ENCODE results near the gene TMEM94. TPM values are rescaled to one million over a fixed set of nuclear protein-coding genes. Genes with fewer than 3 reads are reported as not detected.
A peak's percentile ranks its signal among the peaks of the same experiment; 100 is the strongest.

TMEM94 gene
- total and polyA plus RNA-seq, 2 of the 13 experiments (the other 11 are each of a cell fraction or from before 2014, with no cell fraction given), result 32.6 to 134 TPM

GRCh38 chr17:75499313-75500022 lies 43.0 kb downstream of the TMEM94 start (continued):
- TF ChIP-seq HOXA7 (CRISPR knock-in tag; IDR thresholded peaks at IDR 0.05) (no peak), GATA4 (IDR thresholded peaks at IDR 0.05; ENCODE audit: borderline replicate concordance, low read depth) (no peak), THAP11 (CRISPR knock-in tag; IDR thresholded peaks at IDR 0.05) (no peak), ZNF550 (CRISPR knock-in tag; IDR thresholded peaks at IDR 0.05; ENCODE audit: borderline replicate concordance) (no peak), HNF4G (IDR thresholded peaks at IDR 0.05; ENCODE audit: borderline replicate concordance, low read depth, low read length) (no peak), HNF4G (CRISPR knock-in tag; IDR thresholded peaks at IDR 0.05; ENCODE audit: borderline replicate concordance, low read depth) (no peak), ZNF501 (CRISPR knock-in tag; IDR thresholded peaks at IDR 0.05) (peak; percentile 30; the same call in 1 of the 2 replicates), MYC (CRISPR knock-in tag; IDR thresholded peaks at IDR 0.05; ENCODE audit: borderline replicate concordance) (no peak), POGZ (CRISPR knock-in tag; IDR thresholded peaks at IDR 0.05) (no peak), ZNF232 (CRISPR knock-in tag; IDR thresholded peaks at IDR 0.05; ENCODE audit: borderline replicate concordance) (no peak), ZKSCAN8 (CRISPR knock-in tag; IDR thresholded peaks at IDR 0.05; ENCODE audit: borderline replicate concordance) (no peak)

GRCh38 chr17:75500419-75501216 lies 44.2 kb downstream of the TMEM94 start:
- 92% methylated on average over 11 of the region's 17 CpGs for WGBS (ENCODE audit: low lambda C conversion rate)
- H3K4me3 ChIP-seq (replicated peaks in 1 of 3; ENCODE audit: insufficient read depth in 1 of 3, low read depth in 2 of 3, low read length in 3 of 3), result no peak overlapping the region
- ATAC-seq (no peak), DNase-seq (ENCODE audit: low spot score) (no peak), FAIRE-seq (no peak)
- no peak overlapping the region for H3K9ac ChIP-seq (ENCODE audit: insufficient read depth, low read depth, low read length)
- H2AFZ ChIP-seq (ENCODE audit: low read length), result no peak overlapping the region
- H3K36me3 ChIP-seq (replicated peaks in 1 of 2; ENCODE audit: control insufficient read depth in 1 of 2, insufficient read depth in 2 of 2, low read length in 2 of 2), result peaks cover 28 to 41% of the 10 kb centered on the region in 2 experiments; a peak in 4 of 5 replicates
- no peak overlapping the region for H3K4me2 ChIP-seq (ENCODE audit: low read depth, low read length)
- BruUV-seq (replicated peaks), result no TSS peak
- peak; percentile 3 for TF ChIP-seq AGO1 (IDR thresholded peaks at IDR 0.05; ENCODE audit: low read depth, low read length, poor library complexity, severe bottlenecking)
- TF ChIP-seq POLR2A (IDR thresholded peaks at IDR 0.05; ENCODE audit: insufficient read depth in 1 of 2, low read depth in 2 of 2, low read length in 2 of 2), result peak in 1 of 2 experiments; percentile 34; a peak in 2 of 4 replicates
- peak; percentile 12 for TF ChIP-seq RBM22 (optimal IDR thresholded peaks at IDR 0.05; ENCODE audit: low read length)
- TF ChIP-seq ZNF431 (CRISPR knock-in tag; IDR thresholded peaks at IDR 0.05; ENCODE audit: borderline replicate concordance, low read depth), result 0 out of 2 replicates have a peak, but pooled peaks have one; percentile 4
- TF ChIP-seq AGO2 (optimal IDR thresholded peaks at IDR 0.05; ENCODE audit: low read depth, low read length), result peak; percentile 64
- TF ChIP-seq THAP9 (CRISPR knock-in tag; IDR thresholded peaks at IDR 0.05; ENCODE audit: borderline replicate concordance), result peak; percentile 20; the same call in 1 of the 2 replicates
- TF ChIP-seq ZNF124 (CRISPR knock-in tag; IDR thresholded peaks at IDR 0.05), result no peak
- no peak for TF ChIP-seq ZSCAN21 (CRISPR knock-in tag; IDR thresholded peaks at IDR 0.05; ENCODE audit: borderline replicate concordance)
- peak; percentile 36; the same call in 1 of the 2 replicates for TF ChIP-seq ZNF563 (CRISPR knock-in tag; IDR thresholded peaks at IDR 0.05)
- no peaks in the 10 kb centered on the region for H3K27me3 ChIP-seq (ENCODE audit: control insufficient read depth in 1 of 2, insufficient read depth in 2 of 2, low read length in 2 of 2)
- ChIA-PET CTCF (ENCODE audit: low intra/inter-chr PET ratio, low total read pairs) (no interaction called here), POLR2A (interaction anchor here (0.7 kb wide), 1 partner anchor 25 kb away, joined by 3 read pairs; the partner anchor contains the start of gene LLGL2)
- no peak overlapping the region for H3K27ac ChIP-seq (ENCODE audit: extremely low read length, insufficient read depth, low read length)
- in situ Hi-C loops (cut with HindIII; ENCODE audit: extremely low pct_ligation_motif_present, low pct_unique_long_range_greater_than_20kb), result no loop called here
- intact Hi-C loops (cut with micrococcal nuclease; ENCODE audit: unreplicated experiment), result no loop called here
- H3K79me2 ChIP-seq (ENCODE audit: insufficient read depth, low read length), result no peaks in the 10 kb centered on the region
- peaks cover 8% of the 10 kb centered on the region for H3K4me1 ChIP-seq (ENCODE audit: insufficient read depth, low read length)
- H3K9me3 ChIP-seq (ENCODE audit: low read length), result no peaks in the 10 kb centered on the region
- no peaks in the 10 kb centered on the region for H4K20me1 ChIP-seq (ENCODE audit: insufficient read depth, low read length)

All from HepG2 (cell line).